ENCODE measurements around the gene WIPF2.

Gene WIPF2

DNA sequence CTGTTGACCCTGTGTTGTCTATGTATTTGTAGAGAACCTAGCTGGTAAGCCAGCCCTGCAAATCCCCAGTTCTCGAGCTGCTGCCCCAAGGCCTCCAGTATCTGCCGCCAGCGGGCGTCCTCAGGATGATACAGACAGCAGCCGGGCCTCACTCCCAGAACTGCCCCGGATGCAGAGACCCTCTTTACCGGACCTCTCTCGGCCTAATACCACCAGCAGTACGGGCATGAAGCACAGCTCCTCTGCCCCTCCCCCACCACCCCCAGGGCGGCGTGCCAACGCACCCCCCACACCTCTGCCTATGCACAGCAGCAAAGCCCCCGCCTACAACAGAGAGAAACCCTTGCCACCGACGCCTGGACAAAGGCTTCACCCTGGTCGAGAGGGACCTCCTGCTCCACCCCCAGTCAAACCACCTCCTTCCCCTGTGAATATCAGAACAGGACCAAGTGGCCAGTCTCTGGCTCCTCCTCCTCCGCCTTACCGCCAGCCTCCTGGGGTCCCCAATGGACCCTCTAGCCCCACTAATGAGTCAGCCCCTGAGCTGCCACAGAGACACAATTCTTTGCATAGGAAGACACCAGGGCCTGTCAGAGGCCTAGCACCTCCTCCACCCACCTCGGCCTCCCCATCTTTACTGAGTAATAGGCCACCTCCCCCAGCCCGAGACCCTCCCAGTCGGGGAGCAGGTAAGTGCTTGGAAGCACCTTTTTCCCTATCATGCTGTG is 45.5 kb downstream of the WIPF2 start:
- Histone ChIP-seq H3K27me3 (ENCODE audit: control insufficient read depth, insufficient read depth, low read length) (no peaks in the 10 kb centered on the region), H3K9ac (no peak overlapping the region), H3K4me1 (peaks cover 7% of the 10 kb centered on the region), H2AFZ (no peak overlapping the region), H3K4me2 (ENCODE audit: low read length) (no peak overlapping the region), H3K36me3 (ENCODE audit: control insufficient read depth, insufficient read depth, low read length) (no peaks in the 10 kb centered on the region), H3K9me3 (ENCODE audit: control insufficient read depth, low read length) (no peaks in the 10 kb centered on the region), H3K27ac (no peak overlapping the region), H3K4me3 (ENCODE audit: low read depth, low read length) (no peak overlapping the region), H3K79me2 (peaks cover 6% of the 10 kb centered on the region)
- TF ChIP-seq, protein P1, sequence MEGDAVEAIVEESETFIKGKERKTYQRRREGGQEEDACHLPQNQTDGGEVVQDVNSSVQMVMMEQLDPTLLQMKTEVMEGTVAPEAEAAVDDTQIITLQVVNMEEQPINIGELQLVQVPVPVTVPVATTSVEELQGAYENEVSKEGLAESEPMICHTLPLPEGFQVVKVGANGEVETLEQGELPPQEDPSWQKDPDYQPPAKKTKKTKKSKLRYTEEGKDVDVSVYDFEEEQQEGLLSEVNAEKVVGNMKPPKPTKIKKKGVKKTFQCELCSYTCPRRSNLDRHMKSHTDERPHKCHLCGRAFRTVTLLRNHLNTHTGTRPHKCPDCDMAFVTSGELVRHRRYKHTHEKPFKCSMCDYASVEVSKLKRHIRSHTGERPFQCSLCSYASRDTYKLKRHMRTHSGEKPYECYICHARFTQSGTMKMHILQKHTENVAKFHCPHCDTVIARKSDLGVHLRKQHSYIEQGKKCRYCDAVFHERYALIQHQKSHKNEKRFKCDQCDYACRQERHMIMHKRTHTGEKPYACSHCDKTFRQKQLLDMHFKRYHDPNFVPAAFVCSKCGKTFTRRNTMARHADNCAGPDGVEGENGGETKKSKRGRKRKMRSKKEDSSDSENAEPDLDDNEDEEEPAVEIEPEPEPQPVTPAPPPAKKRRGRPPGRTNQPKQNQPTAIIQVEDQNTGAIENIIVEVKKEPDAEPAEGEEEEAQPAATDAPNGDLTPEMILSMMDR (IDR thresholded peaks at IDR 0.05) = no peak

DNA sequence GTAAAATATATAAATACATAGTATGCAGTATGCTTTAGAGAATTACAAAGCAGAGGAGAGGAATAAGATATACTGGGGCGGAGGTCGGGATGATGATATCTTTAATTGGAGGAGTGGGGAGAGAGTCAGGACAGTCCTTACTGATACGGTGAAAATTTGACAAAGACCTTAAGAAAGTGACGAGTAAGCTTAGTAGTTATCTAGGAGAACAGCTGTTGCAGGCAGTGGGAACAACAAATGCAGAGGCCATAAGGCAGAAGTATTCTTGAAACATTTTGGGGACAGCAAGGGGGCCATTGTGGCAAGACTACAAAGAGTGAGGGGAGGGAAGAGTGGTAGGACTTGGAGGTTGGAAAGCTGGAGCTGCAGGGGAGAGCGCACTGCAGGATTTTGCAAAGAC is 46.2 kb downstream of the WIPF2 start:
- Histone ChIP-seq H2AFZ (no peak overlapping the region), H3K4me2 (ENCODE audit: low read length) (no peak overlapping the region), H3K27me3 (ENCODE audit: control insufficient read depth, insufficient read depth, low read length) (no peaks in the 10 kb centered on the region), H3K36me3 (ENCODE audit: control insufficient read depth, insufficient read depth, low read length) (no peaks in the 10 kb centered on the region), H3K79me2 (peaks cover 6% of the 10 kb centered on the region), H3K9ac (no peak overlapping the region), H3K4me1 (peaks cover 7% of the 10 kb centered on the region), H3K27ac (no peak overlapping the region), H3K4me3 (ENCODE audit: low read depth, low read length) (no peak overlapping the region), H3K9me3 (ENCODE audit: control insufficient read depth, low read length) (no peaks in the 10 kb centered on the region)
- TF ChIP-seq, protein P1 (IDR thresholded peaks at IDR 0.05) = no peak

DNA sequence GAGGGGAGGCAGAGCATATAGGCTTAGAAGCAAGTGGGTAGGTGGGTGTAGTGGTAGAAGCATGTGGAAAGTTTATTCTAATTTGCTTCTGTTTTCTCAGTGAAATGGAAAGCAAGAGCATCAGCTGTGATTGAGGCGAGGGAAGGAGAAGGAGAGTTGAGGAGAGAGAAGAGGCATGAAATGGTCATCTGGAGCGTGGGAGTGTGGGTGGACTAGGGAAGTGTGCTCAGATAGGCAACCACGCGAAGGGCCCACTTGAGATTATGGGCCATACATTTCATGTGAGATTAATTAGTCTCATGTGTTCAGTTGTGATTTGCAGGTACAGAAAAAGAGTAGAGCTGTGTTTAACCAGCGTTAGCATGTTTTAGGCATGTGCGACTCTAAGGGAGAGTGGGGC is 47.8 kb downstream of the WIPF2 start:
- Histone ChIP-seq H3K4me1 (no peaks in the 10 kb centered on the region), H3K4me2 (ENCODE audit: low read length) (no peak overlapping the region), H3K4me3 (ENCODE audit: low read depth, low read length) (no peak overlapping the region), H3K36me3 (ENCODE audit: control insufficient read depth, insufficient read depth, low read length) (no peaks in the 10 kb centered on the region), H3K9me3 (ENCODE audit: control insufficient read depth, low read length) (no peaks in the 10 kb centered on the region), H2AFZ (no peak overlapping the region), H3K27me3 (ENCODE audit: control insufficient read depth, insufficient read depth, low read length) (no peaks in the 10 kb centered on the region), H3K79me2 (peaks cover 6% of the 10 kb centered on the region), H3K9ac (no peak overlapping the region), H3K27ac (no peak overlapping the region)
- TF ChIP-seq, protein P1 (IDR thresholded peaks at IDR 0.05) = no peak

DNA sequence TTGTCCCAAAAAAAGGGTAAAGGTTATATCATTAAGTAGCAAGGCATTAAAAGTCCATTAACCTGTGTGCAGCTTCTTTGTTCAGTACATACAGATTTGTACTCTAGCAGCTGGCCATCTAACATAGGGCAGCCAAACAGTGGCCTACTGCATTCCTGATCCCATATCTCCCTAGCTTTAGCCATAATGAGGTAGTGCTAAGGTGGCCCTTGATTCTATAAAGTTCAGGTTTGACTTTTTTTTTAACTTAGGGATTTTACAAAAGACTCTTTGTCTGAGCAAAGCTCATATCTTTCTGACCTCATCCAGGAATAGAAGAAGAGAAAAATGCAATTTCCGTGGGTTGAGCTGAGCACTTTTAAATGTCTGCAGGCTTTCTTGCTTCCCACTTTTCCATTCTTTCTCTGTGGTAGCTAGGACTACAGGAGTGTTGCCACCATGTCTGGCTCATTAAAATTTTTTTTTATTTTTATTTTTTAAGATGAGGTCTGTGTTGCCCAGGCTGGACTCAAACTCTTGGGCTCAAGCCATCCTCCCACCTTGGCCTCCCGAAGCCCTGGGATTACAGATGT is 49.1 kb downstream of the WIPF2 start:
- H3K79me2 ChIP-seq = peaks cover 2% of the 10 kb centered on the region
- H3K4me3 ChIP-seq (ENCODE audit: low read depth, low read length) = no peak overlapping the region
- TF ChIP-seq, protein P1 (IDR thresholded peaks at IDR 0.05) = no peak
- H3K36me3 ChIP-seq (ENCODE audit: control insufficient read depth, insufficient read depth, low read length) = no peaks in the 10 kb centered on the region
- H3K9me3 ChIP-seq (ENCODE audit: control insufficient read depth, low read length) = no peaks in the 10 kb centered on the region
- H3K9ac ChIP-seq = no peak overlapping the region
- H3K4me2 ChIP-seq (ENCODE audit: low read length) = no peak overlapping the region
- no peak overlapping the region for H3K27ac ChIP-seq
- no peaks in the 10 kb centered on the region for H3K27me3 ChIP-seq (ENCODE audit: control insufficient read depth, insufficient read depth, low read length)
- H2AFZ ChIP-seq = no peak overlapping the region
- no peaks in the 10 kb centered on the region for H3K4me1 ChIP-seq

DNA sequence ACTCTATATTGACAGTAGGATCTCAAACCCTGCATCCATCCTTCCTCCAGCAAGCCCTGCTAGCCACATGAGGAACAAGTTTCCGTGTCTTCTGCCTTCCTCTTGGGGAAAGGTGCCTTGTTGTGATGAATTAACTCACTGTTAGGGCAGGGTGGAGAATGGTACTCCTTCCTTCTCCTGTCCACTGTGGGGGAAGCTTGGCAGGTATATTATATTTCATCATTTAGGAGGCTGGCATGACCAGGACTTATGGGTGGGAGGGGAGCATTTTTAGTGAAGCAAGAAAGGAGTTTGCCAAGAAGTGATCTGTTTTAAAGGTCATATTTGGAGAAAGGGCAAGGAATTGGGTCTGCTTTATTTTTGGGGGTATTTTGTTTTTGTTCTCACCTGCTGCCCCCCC is 59.3 kb downstream of the WIPF2 start:
- TF ChIP-seq, protein P1 (IDR thresholded peaks at IDR 0.05) = no peak
- H3K4me3 ChIP-seq (ENCODE audit: low read depth, low read length) = no peak overlapping the region
- H3K36me3 ChIP-seq (ENCODE audit: control insufficient read depth, insufficient read depth, low read length) = no peaks in the 10 kb centered on the region
- no peaks in the 10 kb centered on the region for H3K79me2 ChIP-seq
- H2AFZ ChIP-seq = no peak overlapping the region
- H3K27ac ChIP-seq = no peak overlapping the region
- H3K9ac ChIP-seq = no peak overlapping the region
- no peaks in the 10 kb centered on the region for H3K27me3 ChIP-seq (ENCODE audit: control insufficient read depth, insufficient read depth, low read length)
- no peaks in the 10 kb centered on the region for H3K4me1 ChIP-seq
- no peak overlapping the region for H3K4me2 ChIP-seq (ENCODE audit: low read length)
- H3K9me3 ChIP-seq (ENCODE audit: control insufficient read depth, low read length) = no peaks in the 10 kb centered on the region

Measured in parathyroid adenoma (tissue), 2 donors.